G401 (cell line): ENCODE measurements around the gene UBL4A. TPM values are rescaled to one million over a fixed set of nuclear protein-coding genes. Genes with fewer than 3 reads are reported as not detected.

Experiments
- DNase-seq: peaks from one replicate; pipeline ENCODE4 v3.0.0-alpha.2; 2015; ENCODE audit warnings: low spot score
- in situ Hi-C: cut with HindIII; loops from 2 replicates; pipeline ENCODE4 v1.10.0; 2016; ENCODE audit warnings: low sequenced_read_pairs, mixed read lengths
- total RNA-seq: library from RNA; depleted of rRNA; stranded (reverse); fragments of >200 nt; shearing (Covaris generic); gene quantifications from 2 replicates; pipeline ENCODE4 v1.2.3, GENCODE V29; 2014

The UBL4A gene
- total RNA-seq, 1 experiment from 2014 or later = 58.1 TPM

- in situ Hi-C loops = no loop called here
- no peak for DNase-seq
Measured at GRCh38 chrX:154485150-154486051, 1.0 kb downstream of the UBL4A start.

- in situ Hi-C loops = no loop called here
Measured at GRCh38 chrX:154484255-154485149, 1.9 kb downstream of the UBL4A start.

DNA sequence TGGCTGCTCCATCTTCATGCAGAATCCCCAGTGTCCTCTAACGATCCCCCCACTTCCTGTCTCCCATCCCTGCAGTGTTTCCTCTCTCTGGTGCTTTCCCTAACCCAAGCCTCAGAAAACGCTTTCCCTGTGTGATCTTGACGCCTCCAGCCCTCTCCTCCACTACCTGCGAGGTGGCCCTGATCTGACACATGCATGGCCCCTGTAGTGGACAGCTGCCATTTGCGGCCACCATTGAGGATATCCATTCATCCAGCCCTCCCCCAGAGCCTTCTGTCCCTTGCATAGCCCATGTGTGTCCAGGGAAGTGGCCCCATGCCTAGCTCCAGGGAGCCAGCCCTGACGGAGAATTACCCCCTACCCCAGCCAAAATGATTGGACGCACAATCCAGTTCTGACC lies 3.1 kb downstream of the UBL4A start:
- in situ Hi-C loops = no loop called here
- DNase-seq = no peak

More at GRCh38 chrX:154484255-154485149, 1.9 kb downstream of the UBL4A start:
- DNase-seq = no peak

- in situ Hi-C loops = no loop called here
Measured at GRCh38 chrX:154482786-154483185, 3.6 kb downstream of the UBL4A start.

GRCh38 chrX:154481911-154482601 lies 4.4 kb downstream of the UBL4A start:
- no peak for DNase-seq
- in situ Hi-C loops = no loop called here

More at GRCh38 chrX:154482786-154483185, 3.6 kb downstream of the UBL4A start:
- DNase-seq = no peak

GRCh38 chrX:154481195-154481594 lies 5.2 kb downstream of the UBL4A start:
- in situ Hi-C loops = no loop called here
- no peak for DNase-seq

- in situ Hi-C loops = no loop called here
- DNase-seq = peak; percentile 88
Measured at GRCh38 chrX:154478728-154479622, 7.4 kb downstream of the UBL4A start, which contains the start of gene LAGE3. Gene LAGE3 (minus strand): TSS chrX:154479281. CDS start chrX:154478915, 366 bp downstream.

DNA sequence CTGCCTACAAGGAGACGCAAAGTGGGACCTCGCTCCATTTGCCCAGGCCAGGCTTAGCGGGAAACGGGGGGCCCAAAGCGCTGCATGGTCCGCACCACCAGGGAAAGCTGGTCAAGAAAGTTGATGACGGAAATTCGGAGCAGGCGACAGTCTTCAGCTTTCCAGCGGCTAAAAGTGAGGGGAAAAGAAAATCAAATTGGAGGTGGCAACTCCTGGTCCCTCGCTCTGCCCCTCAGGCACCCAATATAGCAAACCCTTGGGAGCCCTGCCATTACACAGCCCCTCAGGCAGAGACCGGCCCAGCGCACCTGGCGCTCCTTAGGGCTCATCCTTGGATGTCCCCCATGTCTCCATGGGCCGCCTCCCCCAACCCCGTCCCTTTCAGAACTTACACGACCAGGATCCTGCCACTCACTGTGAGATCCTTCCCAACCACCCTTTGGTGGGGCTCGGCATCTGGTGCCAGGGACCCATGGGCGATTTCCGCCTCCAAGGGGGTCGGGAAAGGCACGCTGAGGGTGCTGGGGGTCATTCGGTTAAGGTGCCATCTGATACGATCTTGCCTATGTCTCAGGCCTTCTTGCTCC lies 8.4 kb downstream of the UBL4A start:
- no peak for DNase-seq
- in situ Hi-C loops = no loop called here

- in situ Hi-C loops = no loop called here
- no peak for DNase-seq
Measured at GRCh38 chrX:154476821-154477220, 9.6 kb downstream of the UBL4A start.

GRCh38 chrX:154473683-154474082 lies 12.7 kb downstream of the UBL4A start:
- DNase-seq = no peak
- in situ Hi-C loops = no loop called here

DNA sequence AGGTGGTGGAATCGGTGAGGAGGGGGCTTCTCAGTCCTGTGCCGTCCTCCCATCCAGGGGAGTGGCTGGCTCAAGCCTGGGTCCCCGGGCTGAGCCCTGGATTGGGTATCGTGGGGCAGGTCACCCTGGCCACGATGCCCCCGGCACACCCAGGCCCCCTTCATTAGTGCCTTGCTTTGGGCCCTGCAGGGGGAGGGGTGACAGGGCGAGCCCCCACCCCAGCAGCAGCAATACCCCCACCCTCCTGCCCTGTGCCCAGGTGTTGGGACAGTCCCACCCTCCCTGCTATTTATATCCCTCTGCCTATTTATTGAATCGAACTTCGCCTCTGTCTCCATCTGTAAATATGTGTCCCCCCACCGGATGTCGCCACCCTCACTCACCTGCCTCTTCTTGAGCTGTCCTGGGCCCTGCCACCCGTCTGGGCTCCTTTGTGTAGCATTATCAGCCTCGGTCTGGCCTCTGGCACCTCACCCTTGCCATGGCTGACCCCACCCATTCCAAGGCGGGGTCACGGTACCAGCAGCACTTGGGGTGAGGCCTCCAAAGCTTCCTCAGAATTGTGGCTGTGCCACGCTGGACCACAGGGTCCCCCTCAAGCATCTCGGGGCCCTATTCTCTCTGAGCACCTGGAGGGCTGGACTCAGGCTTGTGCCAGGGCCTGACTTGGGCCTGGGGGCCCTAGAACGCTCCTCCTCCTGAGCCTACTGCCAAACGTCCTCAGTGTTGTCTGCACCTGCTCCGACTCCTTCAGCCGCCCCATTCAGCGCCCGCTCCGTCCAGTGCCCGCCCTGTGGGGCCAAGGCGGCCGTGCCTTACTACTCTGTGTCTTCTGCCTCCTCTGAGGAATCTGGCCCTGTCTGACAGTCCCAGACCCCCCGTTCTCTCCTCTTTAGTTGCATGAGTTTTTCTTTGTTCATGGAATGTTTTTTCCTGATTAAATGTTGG lies 13.5 kb downstream of the UBL4A start:
- no peak for DNase-seq
- in situ Hi-C loops = no loop called here

DNA sequence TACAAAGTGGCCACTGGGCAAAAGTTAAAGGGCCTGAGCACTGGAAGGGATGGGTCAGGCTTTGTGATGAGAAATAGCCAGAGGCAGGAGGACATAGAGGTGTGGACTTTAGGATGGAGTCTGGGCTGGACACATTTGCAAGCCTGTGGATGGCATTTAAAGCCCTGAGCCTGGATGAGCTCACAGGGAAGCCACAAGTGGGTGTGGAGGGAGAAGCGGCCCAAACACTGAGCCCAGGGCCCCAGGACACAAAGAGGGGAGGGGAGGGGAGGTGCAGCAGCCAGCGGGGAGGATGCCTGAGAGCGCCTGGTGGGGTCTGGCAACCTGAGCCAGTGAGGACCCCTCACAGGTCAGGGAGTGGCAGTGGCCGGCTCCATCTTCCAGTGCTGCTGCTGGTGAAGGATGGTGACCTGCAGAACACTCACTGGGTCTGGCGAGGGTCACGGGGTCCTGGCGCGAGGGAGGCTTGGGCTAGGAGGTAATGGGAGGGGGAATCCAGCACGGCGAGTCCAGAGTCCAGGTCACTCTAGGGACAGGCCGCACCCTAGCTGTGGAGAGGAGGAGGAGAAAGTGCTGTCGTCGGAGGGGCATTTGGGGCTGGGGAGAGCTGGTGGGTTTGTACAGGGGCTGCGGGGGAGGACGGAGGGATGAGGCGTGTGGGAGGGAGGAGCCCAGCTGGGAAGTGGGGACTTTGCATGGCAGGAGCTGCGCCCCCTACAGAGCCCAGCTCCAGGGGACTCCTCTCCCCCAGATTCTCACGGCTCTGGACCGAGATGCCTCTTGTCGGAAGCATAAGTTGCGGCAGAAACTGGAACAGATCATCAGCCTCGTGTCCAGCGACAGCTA lies 14.4 kb downstream of the UBL4A start:
- no peak for DNase-seq
- in situ Hi-C loops = no loop called here

DNA sequence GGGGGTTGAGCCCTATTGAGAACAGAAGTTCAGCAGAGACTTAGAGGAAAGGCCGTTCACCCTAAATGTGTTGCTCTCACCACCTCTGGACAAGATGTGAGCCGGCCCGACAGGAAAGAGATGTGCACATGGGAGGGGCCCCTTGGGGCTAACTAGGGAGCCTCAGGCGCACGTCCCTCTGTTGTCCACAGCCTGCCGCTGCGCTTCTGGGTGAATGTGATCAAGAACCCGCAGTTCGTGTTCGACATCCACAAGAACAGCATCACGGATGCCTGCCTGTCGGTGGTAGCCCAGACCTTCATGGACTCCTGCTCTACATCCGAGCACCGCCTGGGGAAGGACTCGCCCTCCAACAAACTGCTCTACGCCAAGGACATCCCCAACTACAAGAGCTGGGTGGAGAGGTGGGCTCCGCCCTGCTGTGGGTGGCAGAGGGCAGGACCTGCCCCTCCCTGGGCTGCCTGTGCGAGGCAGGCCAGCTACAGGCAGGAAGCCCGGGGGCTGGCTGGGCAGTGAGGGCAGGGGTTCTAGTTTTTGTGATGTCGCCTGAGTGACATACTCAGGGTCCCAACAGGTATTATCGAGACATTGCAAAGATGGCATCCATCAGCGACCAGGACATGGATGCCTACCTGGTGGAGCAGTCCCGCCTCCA lies 15.4 kb downstream of the UBL4A start:
- in situ Hi-C loops = no loop called here
- DNase-seq = no peak

GRCh38 chrX:154470434-154470833 lies 16.0 kb downstream of the UBL4A start:
- in situ Hi-C loops = no loop called here
- no peak for DNase-seq

DNA sequence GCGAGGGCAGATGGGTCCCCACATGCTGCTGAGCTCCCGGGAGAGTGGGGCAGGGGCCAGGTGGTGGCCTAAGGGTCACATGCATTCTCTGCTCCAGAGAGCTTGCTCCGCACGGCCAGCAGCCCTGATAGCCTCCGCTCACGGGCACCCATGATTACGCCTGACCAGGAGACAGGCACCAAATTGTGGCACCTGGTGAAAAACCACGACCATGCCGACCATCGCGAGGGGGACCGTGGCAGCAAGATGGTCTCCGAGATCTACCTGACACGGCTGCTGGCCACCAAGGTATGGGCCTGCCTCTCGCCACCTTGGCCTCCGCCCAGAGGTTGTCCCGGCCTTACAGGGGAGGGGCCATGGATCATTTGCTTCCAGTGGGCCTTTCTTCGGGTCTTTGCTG lies 16.5 kb downstream of the UBL4A start:
- in situ Hi-C loops = no loop called here
- no peak for DNase-seq

DNA sequence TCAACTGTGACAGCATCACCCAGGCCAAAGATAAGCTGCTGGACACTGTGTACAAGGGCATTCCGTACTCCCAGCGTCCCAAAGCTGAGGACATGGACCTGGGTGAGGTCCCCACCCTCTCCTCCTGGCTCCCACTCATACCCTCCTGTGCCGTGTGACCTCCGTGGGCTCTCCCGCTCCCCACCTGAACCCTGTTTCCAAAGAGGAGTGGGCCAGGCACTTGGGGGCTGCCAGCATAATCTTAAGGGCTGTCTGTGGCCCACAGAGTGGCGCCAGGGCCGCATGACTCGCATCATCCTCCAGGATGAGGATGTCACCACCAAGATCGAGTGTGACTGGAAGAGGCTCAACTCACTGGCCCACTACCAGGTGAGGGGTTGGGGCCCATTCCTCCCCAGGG lies 17.3 kb downstream of the UBL4A start:
- in situ Hi-C loops = no loop called here
- no peak for DNase-seq
